Right lobe of liver (tissue), 6 donors: ENCODE measurements around the gene RPS6KB2. TPM values are rescaled to one million over a fixed set of nuclear protein-coding genes. Genes with fewer than 3 reads are reported as not detected.

ENCODE experiments used
- ATAC-seq, 4 donors: fragments of 200-7000 bp; cut with Tn5 transposase; one replicate each; pipeline ENCODE4 v1.9.1; 2020; ENCODE audit warnings: mild to moderate bottlenecking in 4 of 4, moderate library complexity in 4 of 4
- DNase-seq, 3 donors: peaks; one replicate each; pipeline ENCODE4 v3.0.0-alpha.2; 2020
- H3K27ac ChIP-seq, 3 donors: fragments of 200-600 bp; one replicate each; pipeline ENCODE4 v1.8.0; 2022
- H3K27me3 ChIP-seq, 2 donors: fragments of 200-600 bp; one replicate each; pipeline ENCODE4 v1.8.0; 2022
- H3K36me3 ChIP-seq, 4 donors: fragments of 200-600 bp; sonication (generic) in 1 of 4; one replicate each; pipeline versions ENCODE4 v1.5.1 to v1.8.0; 2017 to 2022; ENCODE audit warnings: control low read depth in 1 of 4
- H3K4me1 ChIP-seq, 4 donors: fragments of 200-600 bp; sonication (generic) in 1 of 4; one replicate each; pipeline versions ENCODE4 v1.5.1 to v1.8.0; 2017 to 2022; ENCODE audit warnings: control low read depth in 1 of 4
- H3K4me3 ChIP-seq, 3 donors: fragments of 200-600 bp; one replicate each; pipeline ENCODE4 v1.8.0; 2022
- H3K9me3 ChIP-seq, 4 donors: fragments of 200-600 bp; sonication (generic) in 1 of 4; one replicate each; pipeline versions ENCODE4 v1.5.1 to v1.8.0; 2017 to 2022; ENCODE audit warnings: control low read depth in 1 of 4
- POLR2A ChIP-seq: fragments of 450-650 bp; IDR thresholded peaks from one replicate; pipeline ENCODE4 v1.6.1; 2017; ENCODE audit warnings: antibody characterized with exemption, mild to moderate bottlenecking
- WGBS: methylation state at CpG from one replicate; pipeline ENCODE4 v1.1.6; 2018; ENCODE audit warnings: low coverage, low lambda C conversion rate; ENCODE audit not compliant: insufficient coverage; ENCODE audit errors: missing lambda C conversion rate; 5-methylcytosine and 5-hydroxymethylcytosine counted together
- intact Hi-C, 2 donors: fragments of 100-400 bp; cut with DNase I; formaldehyde crosslinking; loops; one replicate each; pipeline versions ENCODE4 v1.11.2 to v1.14.1; 2022
- total RNA-seq, 6 experiments: library from RNA; depleted of rRNA in 2 of 6; stranded (reverse); fragments of >200 nt in 2 of 6; fragmentation: NEBNext Ultra II Directional in 3 of 6; extraction: Animal tissue kit (Norgen Biotek cat#: 25700) in 3 of 6; gene quantifications; one replicate each; pipeline versions ENCODE4 v1.1.0 to v1.2.4, GENCODE V29; 2016 to 2023
- TF ChIP-seq, protein P1 (sequence below), 4 donors: fragments of 200-600 bp in 3 of 4; fragments of 450-650 bp in 1 of 4; IDR thresholded peaks; one replicate each; pipeline versions ENCODE4 v1.5.1 to v1.8.0; 2016 to 2022; ENCODE audit warnings: antibody characterized with exemption in 4 of 4, mild to moderate bottlenecking in 2 of 4
- donor health status: DM: no; HTN: yes; CAD: no.
- donor health status: DM: no; HTN: no; CAD: no.
- donor health status: DM: no; HTN: no; CAD: no.
- donor health status: DM: no; HTN: yes; CAD: no.
- donor health status: DM: no; HTN: yes; CAD: no.

Gene RPS6KB2
- total RNA-seq, 6 experiments from 2014 or later: 18.8 to 37.1 (median 27.1) TPM

DNA sequence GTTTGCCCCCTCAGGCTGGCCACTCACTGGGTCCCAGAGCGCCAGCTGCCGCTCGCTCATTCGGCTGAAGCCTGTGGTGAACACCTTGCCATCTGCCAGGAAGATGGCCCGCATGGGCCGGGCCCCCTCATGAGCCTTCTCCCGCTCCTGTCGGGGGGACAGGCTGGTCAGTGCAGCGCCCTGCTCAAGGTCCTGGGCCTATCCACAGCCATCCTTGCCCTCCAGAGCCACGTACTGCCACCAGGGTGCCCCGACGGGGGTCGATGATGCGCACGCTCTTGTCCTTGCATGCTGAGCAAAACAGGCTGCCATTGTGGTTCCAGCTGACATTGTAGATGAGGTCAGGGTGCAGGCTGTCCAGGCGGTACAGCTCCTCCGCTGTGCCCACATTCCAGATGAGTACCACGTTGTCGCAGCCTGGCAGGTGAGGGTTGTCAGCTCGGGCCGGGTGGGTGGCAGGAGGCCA, 12.8 kb downstream of the RPS6KB2 start:
- H3K36me3 ChIP-seq: peaks cover 0 to 7% (median 0%) of the 10 kb centered on the region in 4 donors
- no peak overlapping the region for H3K4me3 ChIP-seq
- no peak overlapping the region for H3K27ac ChIP-seq
- peak in 1 of 3 donors; percentile 23 for DNase-seq
- 70% methylated on average over 4 of the region's 21 CpGs for WGBS
- intact Hi-C loops: no loop called here
- H3K4me1 ChIP-seq: peaks cover 0 to 15% (median 0%) of the 10 kb centered on the region in 4 donors
- ATAC-seq: no peak
- TF ChIP-seq, protein P1, sequence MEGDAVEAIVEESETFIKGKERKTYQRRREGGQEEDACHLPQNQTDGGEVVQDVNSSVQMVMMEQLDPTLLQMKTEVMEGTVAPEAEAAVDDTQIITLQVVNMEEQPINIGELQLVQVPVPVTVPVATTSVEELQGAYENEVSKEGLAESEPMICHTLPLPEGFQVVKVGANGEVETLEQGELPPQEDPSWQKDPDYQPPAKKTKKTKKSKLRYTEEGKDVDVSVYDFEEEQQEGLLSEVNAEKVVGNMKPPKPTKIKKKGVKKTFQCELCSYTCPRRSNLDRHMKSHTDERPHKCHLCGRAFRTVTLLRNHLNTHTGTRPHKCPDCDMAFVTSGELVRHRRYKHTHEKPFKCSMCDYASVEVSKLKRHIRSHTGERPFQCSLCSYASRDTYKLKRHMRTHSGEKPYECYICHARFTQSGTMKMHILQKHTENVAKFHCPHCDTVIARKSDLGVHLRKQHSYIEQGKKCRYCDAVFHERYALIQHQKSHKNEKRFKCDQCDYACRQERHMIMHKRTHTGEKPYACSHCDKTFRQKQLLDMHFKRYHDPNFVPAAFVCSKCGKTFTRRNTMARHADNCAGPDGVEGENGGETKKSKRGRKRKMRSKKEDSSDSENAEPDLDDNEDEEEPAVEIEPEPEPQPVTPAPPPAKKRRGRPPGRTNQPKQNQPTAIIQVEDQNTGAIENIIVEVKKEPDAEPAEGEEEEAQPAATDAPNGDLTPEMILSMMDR (IDR thresholded peaks at IDR 0.05): no peak
- no peaks in the 10 kb centered on the region for H3K27me3 ChIP-seq
- no peaks in the 10 kb centered on the region for H3K9me3 ChIP-seq

DNA sequence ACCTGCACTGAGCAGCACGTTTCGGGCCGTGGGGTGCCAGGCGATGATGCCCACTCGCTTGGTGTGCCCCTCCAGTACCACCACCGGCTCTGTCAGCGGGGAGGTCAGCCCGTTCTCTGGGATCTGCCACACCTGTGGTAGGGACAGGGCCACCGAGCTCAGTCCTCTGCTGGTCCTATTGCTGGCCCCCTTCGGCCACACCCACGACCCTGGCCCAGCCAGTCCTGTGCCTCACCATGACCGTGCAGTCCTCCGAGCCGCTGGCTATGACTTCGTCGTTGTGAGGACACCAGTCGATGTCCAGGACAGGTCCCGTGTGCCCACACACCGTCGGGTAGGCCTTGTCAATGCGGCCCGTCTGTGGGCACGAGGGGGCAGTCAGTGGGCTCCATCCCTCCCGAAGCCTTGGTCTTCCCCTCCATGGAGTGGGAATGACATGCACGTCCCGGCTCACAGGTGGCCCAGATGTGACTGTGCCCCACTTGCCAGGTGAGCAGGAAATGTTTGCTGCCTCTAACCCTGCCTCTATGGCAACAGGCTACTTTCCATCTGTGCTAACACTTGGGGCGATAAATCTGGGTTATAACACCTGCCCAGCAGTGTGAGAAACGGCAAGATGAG, 13.5 kb downstream of the RPS6KB2 start:
- H3K4me1 ChIP-seq: peaks cover 0 to 15% (median 0%) of the 10 kb centered on the region in 4 donors
- DNase-seq (no peak), ATAC-seq (no peak)
- intact Hi-C loops: no loop called here
- peaks cover 0 to 7% (median 0%) of the 10 kb centered on the region in 4 donors for H3K36me3 ChIP-seq
- no peak overlapping the region for H3K4me3 ChIP-seq
- no peaks in the 10 kb centered on the region for H3K27me3 ChIP-seq
- no CpG with 5 or more reads among the region's 28 CpGs for WGBS
- no peaks in the 10 kb centered on the region for H3K9me3 ChIP-seq
- H3K27ac ChIP-seq: no peak overlapping the region
- TF ChIP-seq, protein P1 (IDR thresholded peaks at IDR 0.05): no peak
- no peak for TF ChIP-seq POLR2A

DNA sequence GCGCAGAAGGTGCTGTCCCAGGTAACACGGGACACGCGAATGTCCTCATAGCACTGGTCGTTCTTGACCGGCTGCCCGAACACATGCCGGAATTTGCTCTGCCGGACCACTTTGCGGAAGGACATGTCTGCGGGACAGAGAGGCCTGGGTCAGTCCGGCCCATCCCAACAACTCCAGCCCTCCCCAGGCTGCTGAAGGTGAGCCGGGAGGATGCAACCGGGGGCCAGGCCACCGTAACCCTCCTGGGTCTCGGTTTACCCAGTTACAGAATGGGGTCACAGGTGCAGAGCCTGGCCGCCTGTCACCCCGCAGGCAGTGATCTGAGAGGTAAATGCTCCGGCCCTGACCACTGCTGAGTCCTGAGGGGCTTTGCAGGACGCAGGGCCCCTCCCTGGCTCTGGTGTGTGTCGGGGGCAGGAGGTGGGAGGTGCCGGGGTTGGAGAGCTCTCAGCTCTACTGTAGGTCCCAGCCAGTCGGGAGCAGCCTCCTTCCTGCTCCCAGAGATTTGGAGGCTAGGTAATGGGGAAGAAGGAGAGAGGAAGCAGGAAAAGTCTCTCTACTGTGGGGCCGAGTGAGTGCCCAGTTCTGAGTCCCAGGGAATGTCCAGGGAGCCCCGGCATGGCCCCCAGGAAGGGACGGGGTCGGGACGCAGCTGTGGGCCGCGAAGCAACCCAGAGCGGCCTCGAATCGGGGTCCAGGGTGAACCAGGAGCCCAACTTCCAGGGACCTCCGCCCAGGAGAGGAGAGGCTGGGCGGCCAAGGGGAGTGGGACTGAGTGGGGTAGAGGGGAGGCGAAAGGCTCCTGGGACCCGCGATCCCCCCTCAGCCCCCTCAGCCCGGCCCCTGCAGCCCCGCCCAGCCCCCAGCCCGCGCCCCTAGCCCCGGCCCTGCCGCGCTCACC, 14.5 kb downstream of the RPS6KB2 start:
- intact Hi-C loops: no loop called here
- Histone ChIP-seq H3K27me3 (no peaks in the 10 kb centered on the region), H3K36me3 (peaks cover 0 to 4% (median 0%) of the 10 kb centered on the region in 4 donors), H3K27ac (peak overlapping the region; percentile 69 to 86 (median 76)), H3K4me3 (peak overlapping the region; percentile 80 to 92 (median 88)), H3K4me1 (peaks cover 0 to 20% (median 0%) of the 10 kb centered on the region in 4 donors), H3K9me3 (no peaks in the 10 kb centered on the region)
- ATAC-seq (peak in 2 of 4 donors; percentile 0 to 1), DNase-seq (no peak)
- WGBS: 8% methylated on average over 7 of the region's 45 CpGs
- no peak for TF ChIP-seq POLR2A
- TF ChIP-seq, protein P1 (IDR thresholded peaks at IDR 0.05): no peak

DNA sequence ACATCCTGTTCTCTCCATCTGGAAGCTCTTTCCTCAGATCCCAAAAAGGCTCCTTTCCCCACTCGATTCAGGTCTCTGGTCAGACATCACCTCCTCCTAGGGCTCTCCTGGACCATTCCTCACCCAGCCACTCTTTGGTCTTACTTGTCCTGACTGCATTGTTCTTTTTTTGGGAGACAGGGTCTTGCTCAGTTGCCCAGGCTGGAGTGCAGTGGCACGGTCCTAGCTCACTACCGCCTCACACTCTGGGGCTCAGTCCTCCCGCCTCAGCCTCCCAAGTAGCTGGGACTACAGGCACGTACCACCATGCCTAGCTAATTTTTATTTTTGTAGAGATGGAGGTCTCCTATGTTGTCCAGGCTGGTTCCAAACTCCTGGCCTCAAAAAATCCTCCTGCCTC, 17.2 kb downstream of the RPS6KB2 start:
- H3K4me1 ChIP-seq: peaks cover 0 to 28% (median 0%) of the 10 kb centered on the region in 4 donors
- H3K4me3 ChIP-seq: no peak overlapping the region
- TF ChIP-seq, protein P1 (IDR thresholded peaks at IDR 0.05): no peak
- TF ChIP-seq POLR2A: no peak
- DNase-seq (no peak), ATAC-seq (no peak)
- no peak overlapping the region for H3K27ac ChIP-seq
- H3K27me3 ChIP-seq: no peaks in the 10 kb centered on the region
- intact Hi-C loops: no loop called here
- H3K36me3 ChIP-seq: no peaks in the 10 kb centered on the region
- WGBS: 65% methylated on average over 4 of the region's 5 CpGs
- H3K9me3 ChIP-seq: no peaks in the 10 kb centered on the region
